22Rv1 (cell line): ENCODE measurements around the gene SLC6A11.

Experiments
- H3K27ac ChIP-seq: fragments of 450-650 bp; 2 replicates; pipeline ENCODE4 v1.5.1; 2017
- ZFX ChIP-seq: fragments of 450-650 bp; IDR thresholded peaks from 2 replicates; pipeline ENCODE4 v1.6.1; 2017; ENCODE audit warnings: antibody characterized with exemption, borderline replicate concordance
- TF ChIP-seq, protein P1 (sequence below): fragments of 450-650 bp; IDR thresholded peaks from 2 replicates; pipeline ENCODE4 v1.5.1; 2017; ENCODE audit warnings: mild to moderate bottlenecking

The SLC6A11 gene

DNA sequence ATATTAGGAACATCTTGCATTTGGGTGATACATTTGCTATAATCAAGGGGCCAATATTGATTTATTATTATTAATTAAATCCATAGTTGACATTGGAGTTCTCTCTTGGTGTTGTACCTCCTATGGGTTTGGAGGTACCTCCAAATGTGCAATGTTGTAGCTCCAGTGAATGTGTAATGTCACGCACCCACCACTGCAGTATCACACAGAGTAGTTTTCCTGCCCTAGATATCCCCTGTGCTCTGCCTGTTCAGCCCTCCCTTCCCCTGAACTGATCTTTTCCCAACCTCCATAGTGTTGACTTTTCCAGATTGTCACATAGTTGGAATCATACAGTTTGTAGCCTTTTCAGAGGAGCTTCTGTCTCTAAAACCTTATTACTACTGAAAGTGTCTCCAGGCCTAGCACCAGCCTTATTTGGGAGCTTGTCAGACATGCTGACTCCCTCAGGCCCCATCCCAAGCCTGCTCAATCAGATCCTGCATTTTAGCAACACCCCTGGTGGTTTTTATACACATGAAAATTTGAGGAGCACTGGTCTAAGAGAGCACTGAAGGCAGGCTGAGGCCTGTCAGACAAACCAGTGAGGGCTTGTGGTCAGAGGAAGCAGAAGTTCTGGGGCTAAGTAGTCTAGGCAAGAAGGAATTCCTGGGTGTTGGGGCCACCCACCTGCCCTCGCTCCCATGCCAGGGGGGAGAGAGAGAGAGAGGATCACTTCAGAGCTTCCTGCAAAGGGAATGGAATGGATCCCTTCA is 73.4 kb downstream of the SLC6A11 start:
- H3K27ac ChIP-seq, result no peak overlapping the region
- TF ChIP-seq, protein P1, sequence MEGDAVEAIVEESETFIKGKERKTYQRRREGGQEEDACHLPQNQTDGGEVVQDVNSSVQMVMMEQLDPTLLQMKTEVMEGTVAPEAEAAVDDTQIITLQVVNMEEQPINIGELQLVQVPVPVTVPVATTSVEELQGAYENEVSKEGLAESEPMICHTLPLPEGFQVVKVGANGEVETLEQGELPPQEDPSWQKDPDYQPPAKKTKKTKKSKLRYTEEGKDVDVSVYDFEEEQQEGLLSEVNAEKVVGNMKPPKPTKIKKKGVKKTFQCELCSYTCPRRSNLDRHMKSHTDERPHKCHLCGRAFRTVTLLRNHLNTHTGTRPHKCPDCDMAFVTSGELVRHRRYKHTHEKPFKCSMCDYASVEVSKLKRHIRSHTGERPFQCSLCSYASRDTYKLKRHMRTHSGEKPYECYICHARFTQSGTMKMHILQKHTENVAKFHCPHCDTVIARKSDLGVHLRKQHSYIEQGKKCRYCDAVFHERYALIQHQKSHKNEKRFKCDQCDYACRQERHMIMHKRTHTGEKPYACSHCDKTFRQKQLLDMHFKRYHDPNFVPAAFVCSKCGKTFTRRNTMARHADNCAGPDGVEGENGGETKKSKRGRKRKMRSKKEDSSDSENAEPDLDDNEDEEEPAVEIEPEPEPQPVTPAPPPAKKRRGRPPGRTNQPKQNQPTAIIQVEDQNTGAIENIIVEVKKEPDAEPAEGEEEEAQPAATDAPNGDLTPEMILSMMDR, result no peak
- TF ChIP-seq ZFX, result no peak

DNA sequence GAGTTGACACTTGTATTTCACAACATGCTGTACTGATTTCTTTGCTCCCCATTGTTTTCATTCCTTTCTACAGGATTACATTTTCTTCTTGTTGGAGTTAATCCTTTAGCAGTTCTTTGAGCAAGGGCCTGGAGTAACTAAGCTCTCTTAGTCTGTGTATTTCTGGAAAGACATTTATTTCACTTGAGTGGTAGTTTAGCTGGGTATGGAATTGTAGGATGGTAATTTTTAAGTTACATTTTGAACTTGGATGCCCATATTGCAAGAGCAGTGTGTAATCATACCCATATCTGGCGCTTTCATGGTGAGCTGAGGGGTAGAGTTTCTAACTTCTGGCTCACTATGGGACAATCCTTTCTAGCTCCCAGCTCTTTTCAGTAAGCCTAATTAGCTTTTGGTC is 74.6 kb downstream of the SLC6A11 start:
- TF ChIP-seq ZFX, result no peak
- TF ChIP-seq, protein P1, result no peak
- no peak overlapping the region for H3K27ac ChIP-seq

DNA sequence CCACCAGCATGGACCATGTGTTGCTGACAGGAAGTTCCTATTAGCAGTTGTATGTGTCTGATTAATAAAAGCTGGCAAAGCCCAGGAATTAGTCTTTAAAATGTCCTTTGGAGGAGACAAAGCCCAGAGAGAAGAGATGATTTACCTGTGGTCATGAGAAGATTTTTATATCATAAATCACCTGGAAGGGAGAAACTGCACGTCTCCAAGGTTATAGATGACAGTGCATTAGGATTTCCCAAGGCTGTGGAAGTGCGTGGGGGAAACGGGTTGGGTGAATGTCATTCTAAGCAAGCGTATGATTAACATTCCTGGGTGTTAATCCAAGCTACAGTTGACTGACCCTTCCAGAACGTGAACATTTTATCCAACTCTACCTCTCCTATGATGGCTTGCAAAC is 76.6 kb downstream of the SLC6A11 start:
- no peak overlapping the region for H3K27ac ChIP-seq
- TF ChIP-seq, protein P1, result no peak
- no peak for TF ChIP-seq ZFX

DNA sequence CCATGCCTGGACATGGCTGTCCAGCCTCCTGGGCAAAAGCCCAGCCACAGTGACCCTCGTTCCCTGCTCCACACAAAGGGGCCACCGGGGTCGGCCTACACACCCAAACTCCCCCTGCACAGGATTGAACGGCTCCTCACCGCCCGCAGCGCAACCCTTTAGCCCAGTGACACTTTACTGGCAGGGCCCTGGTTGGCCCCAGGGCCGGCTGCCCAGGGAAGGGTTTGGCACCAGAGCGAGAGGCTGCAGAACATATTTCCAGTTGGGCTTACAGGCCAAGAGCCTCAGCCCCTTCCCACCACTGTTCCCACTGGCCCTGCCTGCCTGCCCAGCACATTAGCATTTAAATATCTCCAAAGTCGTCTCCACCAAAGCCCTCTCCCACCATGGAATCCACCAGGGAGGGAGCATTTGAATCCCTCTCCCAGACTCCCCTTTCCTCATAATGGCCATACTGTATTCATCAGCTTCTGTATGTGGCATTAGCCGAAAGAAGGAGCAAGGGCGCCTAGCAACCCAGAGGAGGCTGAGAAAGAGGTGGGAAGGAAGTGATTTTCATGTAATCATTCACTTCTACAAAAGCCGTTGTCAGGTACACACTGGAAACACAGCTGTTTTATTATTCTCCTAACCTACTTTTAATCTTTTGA is 85.4 kb downstream of the SLC6A11 start:
- no peak overlapping the region for H3K27ac ChIP-seq
- TF ChIP-seq, protein P1, result no peak
- no peak for TF ChIP-seq ZFX

DNA sequence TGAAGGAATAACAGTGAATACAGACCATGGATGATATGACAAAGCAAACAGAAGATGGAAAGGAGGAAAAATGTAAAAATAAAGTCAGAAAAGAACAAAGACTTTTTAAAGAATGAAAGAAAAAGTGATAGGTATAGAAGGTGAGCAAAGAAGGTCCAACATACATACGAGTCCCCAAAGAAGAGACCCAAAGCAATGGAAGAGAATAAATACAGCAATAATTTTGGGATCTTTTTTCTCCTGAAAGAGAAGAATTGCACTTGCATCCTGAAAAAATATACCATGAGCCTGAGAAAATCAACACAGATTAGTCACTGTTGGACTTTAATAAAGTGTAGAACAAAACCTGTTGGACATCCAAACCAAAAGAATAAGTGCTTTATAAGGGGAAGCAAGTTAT is 91.2 kb downstream of the SLC6A11 start:
- H3K27ac ChIP-seq, result no peak overlapping the region
- TF ChIP-seq ZFX, result no peak
- TF ChIP-seq, protein P1, result no peak

DNA sequence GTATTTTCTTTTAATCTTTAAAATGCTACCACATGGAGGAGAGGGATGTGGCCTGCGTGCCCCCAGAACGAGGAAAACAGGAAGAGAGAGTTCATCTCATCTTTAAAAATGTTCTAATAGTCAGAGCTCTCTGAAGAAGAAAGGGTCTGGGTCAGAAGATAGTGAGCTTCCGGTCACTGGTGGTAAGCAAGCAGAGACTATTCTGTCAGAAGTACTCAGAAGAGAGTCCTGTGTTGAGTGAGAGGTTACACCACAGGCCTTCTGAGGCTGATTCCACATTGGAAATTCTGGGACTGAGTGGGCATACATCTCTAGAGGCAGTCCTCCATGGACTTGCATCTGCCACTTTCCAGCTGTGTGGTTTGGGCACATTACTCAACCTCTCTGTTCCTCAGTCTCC is 94.3 kb downstream of the SLC6A11 start:
- no peak for TF ChIP-seq ZFX
- TF ChIP-seq, protein P1, result no peak
- no peak overlapping the region for H3K27ac ChIP-seq

DNA sequence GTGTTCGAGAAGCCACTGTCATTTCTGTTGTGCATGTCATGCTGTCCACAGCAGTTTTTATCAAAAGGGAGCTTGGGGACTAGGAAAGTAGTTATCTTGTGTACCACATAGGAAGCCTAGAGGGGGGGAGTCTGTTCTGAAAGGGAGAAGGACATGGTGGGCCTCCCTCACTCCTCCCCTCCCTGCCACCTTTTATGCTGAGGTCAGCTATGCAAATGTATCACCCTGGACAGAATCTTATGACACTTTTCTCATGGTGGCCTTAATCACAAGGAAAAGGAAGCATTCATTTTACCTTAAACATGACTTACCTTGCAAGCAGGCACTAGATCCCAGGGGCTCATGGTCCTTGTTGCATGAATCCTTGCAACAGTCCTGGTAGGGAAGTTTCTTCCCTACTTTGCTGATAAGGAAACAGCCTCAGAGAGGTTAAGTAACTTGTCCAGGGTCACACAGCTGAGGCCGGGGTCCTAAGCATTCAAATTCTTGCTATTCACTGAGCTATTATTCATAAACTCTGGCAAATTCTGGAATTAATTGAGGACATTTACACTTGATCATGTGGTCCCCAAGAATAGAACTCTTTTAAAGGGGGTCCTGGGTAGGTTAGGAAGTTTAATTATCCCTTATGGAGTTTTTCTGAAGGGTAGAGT is 95.4 kb downstream of the SLC6A11 start:
- H3K27ac ChIP-seq, result no peak overlapping the region
- TF ChIP-seq ZFX, result no peak
- TF ChIP-seq, protein P1, result no peak
